HEK293T (cell line): ENCODE results near the gene ZNF511.

Experiments used
- CTCF ChIA-PET: fragments of 350-600 bp; formaldehyde crosslinking; extraction: SDS; loops from one replicate; lab custom pipeline; 2021; ENCODE audit warnings: antibody characterized with exemption, inconsistent platforms; lab: Yijun Ruan, JAX
- POLR2A ChIA-PET: fragments of 350-600 bp; formaldehyde crosslinking; extraction: SDS; loops from one replicate; lab custom pipeline; 2020; ENCODE audit warnings: antibody characterized with exemption, inconsistent platforms; lab: Yijun Ruan, JAX
- DNase-seq: peaks from one replicate; pipeline ENCODE4 v3.0.0; 2012; ENCODE audit warnings: mixed read lengths; ENCODE audit errors: extremely low spot score
- ARNT ChIP-seq: fragments of 450-650 bp; IDR thresholded peaks from 2 replicates; pipeline ENCODE4 v1.6.1; 2017; ENCODE audit warnings: mild to moderate bottlenecking
- BHLHE40 ChIP-seq: fragments of 450-650 bp; IDR thresholded peaks from 2 replicates; pipeline ENCODE4 v1.6.1; 2016; ENCODE audit warnings: mild to moderate bottlenecking, moderate library complexity, borderline replicate concordance
- CTBP1 ChIP-seq: fragments of 450-650 bp; IDR thresholded peaks from 2 replicates; pipeline ENCODE4 v1.6.1; 2016; ENCODE audit warnings: borderline replicate concordance
- ELF4 ChIP-seq: fragments of 450-650 bp; IDR thresholded peaks from 2 replicates; pipeline ENCODE4 v1.6.1; 2017; ENCODE audit warnings: antibody characterized with exemption
- FOXA1 ChIP-seq: fragments of 450-650 bp; IDR thresholded peaks from 2 replicates; pipeline ENCODE4 v1.6.1; 2016; ENCODE audit warnings: mild to moderate bottlenecking
- FOXK2 ChIP-seq: fragments of 450-650 bp; IDR thresholded peaks from 2 replicates; pipeline ENCODE4 v1.6.1; 2016; ENCODE audit warnings: mild to moderate bottlenecking
- FOXM1 ChIP-seq: fragments of 450-650 bp; IDR thresholded peaks from 2 replicates; pipeline ENCODE4 v1.6.1; 2017; ENCODE audit warnings: mild to moderate bottlenecking, borderline replicate concordance
- HDGF ChIP-seq: fragments of 450-650 bp; IDR thresholded peaks from 2 replicates; pipeline ENCODE4 v1.6.1; 2017; ENCODE audit warnings: antibody characterized with exemption, borderline replicate concordance
- L3MBTL2 ChIP-seq: fragments of 450-650 bp; conservative IDR thresholded peaks from 2 replicates; pipeline ENCODE4 v1.6.1; 2016; ENCODE audit warnings: mild to moderate bottlenecking
- LEF1 ChIP-seq: fragments of 450-650 bp; IDR thresholded peaks from 2 replicates; pipeline ENCODE4 v1.6.1; 2017; ENCODE audit warnings: mild to moderate bottlenecking, borderline replicate concordance
- NFRKB ChIP-seq: fragments of 450-650 bp; IDR thresholded peaks from 2 replicates; pipeline ENCODE4 v1.6.1; 2016; ENCODE audit warnings: mild to moderate bottlenecking, moderate library complexity
- PKNOX1 ChIP-seq: fragments of 450-650 bp; IDR thresholded peaks from 2 replicates; pipeline ENCODE4 v1.6.1; 2016
- SP1 ChIP-seq: fragments of 450-650 bp; IDR thresholded peaks from 2 replicates; pipeline ENCODE4 v1.6.1; 2017
- SUZ12 ChIP-seq: fragments of 450-650 bp; IDR thresholded peaks from 2 replicates; pipeline ENCODE4 v1.6.1; 2016; ENCODE audit warnings: mild to moderate bottlenecking
- TARDBP ChIP-seq: fragments of 450-650 bp; IDR thresholded peaks from 2 replicates; pipeline ENCODE4 v1.6.1; 2016
- ZNF384 ChIP-seq: fragments of 450-650 bp; IDR thresholded peaks from 2 replicates; pipeline ENCODE4 v1.6.1; 2016

Gene ZNF511

GRCh38 chr10:133355991-133356390 is 47.3 kb downstream of the ZNF511 start:
- ChIA-PET CTCF (interaction anchor here (1.2 kb wide), 1 partner anchor 26 kb away, joined by 3 read pairs; no protein-coding TSS in a partner anchor), POLR2A (no interaction called here)
- no peak for DNase-seq
- TF ChIP-seq SP1 (no peak), NFRKB (no peak), PKNOX1 (no peak), CTBP1 (no peak), FOXK2 (no peak), FOXM1 (no peak), ARNT (no peak), ZNF384 (no peak), BHLHE40 (no peak), TARDBP (no peak)

GRCh38 chr10:133356549-133357284 is 48.0 kb downstream of the ZNF511 start:
- CTCF ChIA-PET = interaction anchor here (1.2 kb wide), 1 partner anchor 27 kb away, joined by 3 read pairs; no protein-coding TSS in a partner anchor
- DNase-seq = no peak
- POLR2A ChIA-PET = interaction anchor here (0.7 to 1.9 kb wide), 6 partner anchors 9 to 43 kb away, joined by 3 to 12 read pairs (median 4); partner anchors contain the start of genes ECHS1 and PRAP1
- no peak for TF ChIP-seq FOXK2

GRCh38 chr10:133357285-133358161 is 48.8 kb downstream of the ZNF511 start, which contains the start of gene FUOM:
TSS of gene FUOM (minus strand) at chr10:133358019. CDS start at chr10:133358007, 12 bp downstream.
- ChIA-PET POLR2A (interaction anchor here (0.7 to 1.9 kb wide), 8 partner anchors 10 to 44 kb away, joined by 3 to 12 read pairs (median 4); partner anchors contain the start of genes ECHS1 and PRAP1), CTCF (interaction anchor here (1.1 kb wide), 1 partner anchor 17 kb away, joined by 4 read pairs; no protein-coding TSS in a partner anchor)
- DNase-seq = peak; percentile 98
- TF ChIP-seq LEF1 (0 out of 2 replicates have a peak, but pooled peaks have one; percentile 45), L3MBTL2 (peak; percentile 50; the same call in 1 of the 2 replicates), TARDBP (no peak)

- ChIA-PET CTCF (interaction anchor here (1.1 kb wide), 1 partner anchor 17 kb away, joined by 4 read pairs; no protein-coding TSS in a partner anchor), POLR2A (interaction anchor here (0.8 to 1.9 kb wide), 7 partner anchors 10 to 34 kb away, joined by 3 to 12 read pairs (median 4); partner anchors contain the start of genes ECHS1 and PRAP1)
- TF ChIP-seq ELF4 (no peak), BHLHE40 (no peak), L3MBTL2 (no peak), SUZ12 (no peak), TARDBP (no peak), ZNF384 (no peak), PKNOX1 (no peak), ARNT (no peak), CTBP1 (no peak), FOXK2 (no peak), SP1 (no peak), LEF1 (no peak), FOXM1 (no peak), NFRKB (no peak), FOXA1 (no peak), HDGF (no peak)
- no peak for DNase-seq
Measured at GRCh38 chr10:133358162-133358924, 49.6 kb downstream of the ZNF511 start.

GRCh38 chr10:133358925-133359310 is 50.2 kb downstream of the ZNF511 start:
- ChIA-PET CTCF (no interaction called here), POLR2A (interaction anchor here (0.6 kb wide), 1 partner anchor 14 kb away, joined by 3 read pairs; the partner anchor contains the start of gene ECHS1)
- DNase-seq = no peak
- TF ChIP-seq CTBP1 (no peak), LEF1 (no peak), ARNT (no peak), SUZ12 (no peak), NFRKB (no peak), PKNOX1 (no peak), FOXK2 (no peak), ELF4 (no peak), ZNF384 (no peak), BHLHE40 (no peak), TARDBP (no peak), FOXM1 (no peak)
